Fibroblast of skin of right quadriceps (primary cell): ENCODE measurements around the gene OPCML.
"Not testable (repeated sequence)": the region's sequence is repeated elsewhere in the genome, so short reads cannot be mapped to it uniquely, and the experiment has no call there.

ENCODE experiments used
- DNase-seq: peaks from one replicate; pipeline ENCODE4 v3.0.0-alpha.2; 2013

Gene OPCML

DNA sequence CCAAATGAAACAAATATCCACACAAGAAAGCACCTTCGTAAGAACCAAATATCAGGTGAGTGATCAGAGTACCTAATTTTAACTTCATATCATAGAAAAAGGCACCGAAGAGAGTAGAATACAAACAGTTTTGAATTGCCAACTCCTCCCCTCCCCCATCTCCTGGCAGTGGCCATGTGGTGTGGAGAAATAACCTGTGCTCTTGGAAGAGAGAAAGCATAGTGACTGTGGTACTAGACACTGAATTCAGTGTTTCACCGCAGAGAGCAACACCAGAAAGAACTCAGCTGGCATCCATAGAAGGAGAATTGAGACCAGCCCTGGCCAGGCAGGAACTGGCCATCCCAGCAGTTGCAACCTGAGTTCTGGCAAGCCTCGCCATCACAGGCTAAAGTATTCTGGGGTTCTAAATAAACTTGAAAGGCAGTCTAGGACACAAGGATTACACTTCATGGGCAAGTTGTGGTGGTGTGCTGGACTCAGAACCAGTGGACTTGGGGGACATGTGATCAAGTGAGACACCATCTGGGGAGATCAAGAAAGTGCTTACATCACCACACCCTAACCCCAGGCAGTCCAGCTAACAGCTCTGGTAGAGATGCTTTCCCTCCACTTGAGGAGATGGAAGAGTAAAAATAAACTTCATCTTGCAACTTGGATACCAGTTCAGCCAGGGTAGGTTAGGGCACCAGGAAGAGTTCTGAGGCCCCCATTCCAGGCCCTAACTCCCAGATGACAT is 1158.7 kb downstream of the OPCML start:
- DNase-seq: no peak

GRCh38 chr11:132370114-132370513 is 1162.2 kb downstream of the OPCML start:
- DNase-seq: not testable (repeated sequence)

GRCh38 chr11:132367293-132367692 is 1165.0 kb downstream of the OPCML start:
- no peak for DNase-seq

DNA sequence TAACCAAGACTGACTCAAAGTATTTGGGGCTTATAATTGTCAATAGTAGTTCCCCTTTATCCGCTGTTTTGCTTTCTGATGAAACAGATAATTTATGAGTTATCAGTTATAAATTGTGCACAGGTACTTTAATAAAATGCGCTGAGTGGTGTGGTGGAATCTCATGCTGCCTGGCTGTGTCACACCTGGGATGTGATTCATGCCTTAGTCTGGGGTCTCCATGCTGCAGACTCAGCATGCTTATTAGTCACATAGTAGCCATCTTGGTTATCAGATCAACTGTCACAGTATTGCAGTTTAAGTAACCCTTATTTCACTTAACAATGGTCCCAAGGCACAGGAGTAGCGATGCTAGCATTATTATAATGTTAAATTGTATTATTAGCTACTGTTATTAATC is 1166.7 kb downstream of the OPCML start:
- no peak for DNase-seq
